ENCODE results near the gene FARP2.

DNA sequence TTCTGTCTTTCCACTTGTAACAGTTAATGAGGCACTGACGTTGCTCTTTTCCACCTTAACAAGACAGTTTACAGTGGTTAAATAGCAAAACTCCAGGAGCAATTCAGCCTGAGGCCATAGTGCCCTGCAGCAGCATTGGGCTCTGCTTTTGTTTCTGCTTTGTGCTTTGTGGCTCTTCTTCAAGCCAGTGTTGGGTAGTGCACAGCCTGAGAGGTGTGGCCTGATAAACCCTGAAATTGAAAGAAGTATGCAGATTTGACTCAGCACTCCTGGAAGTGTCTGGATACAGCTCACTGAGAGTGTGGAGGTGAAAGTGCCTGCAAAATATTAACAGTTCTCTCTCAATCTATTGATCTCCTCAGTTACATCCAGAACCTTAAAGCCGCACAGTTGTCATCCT, 89.3 kb downstream of the FARP2 start:
- no peak for TF ChIP-seq POLR2A (IDR thresholded peaks at IDR 0.05)
- TF ChIP-seq, protein P1, sequence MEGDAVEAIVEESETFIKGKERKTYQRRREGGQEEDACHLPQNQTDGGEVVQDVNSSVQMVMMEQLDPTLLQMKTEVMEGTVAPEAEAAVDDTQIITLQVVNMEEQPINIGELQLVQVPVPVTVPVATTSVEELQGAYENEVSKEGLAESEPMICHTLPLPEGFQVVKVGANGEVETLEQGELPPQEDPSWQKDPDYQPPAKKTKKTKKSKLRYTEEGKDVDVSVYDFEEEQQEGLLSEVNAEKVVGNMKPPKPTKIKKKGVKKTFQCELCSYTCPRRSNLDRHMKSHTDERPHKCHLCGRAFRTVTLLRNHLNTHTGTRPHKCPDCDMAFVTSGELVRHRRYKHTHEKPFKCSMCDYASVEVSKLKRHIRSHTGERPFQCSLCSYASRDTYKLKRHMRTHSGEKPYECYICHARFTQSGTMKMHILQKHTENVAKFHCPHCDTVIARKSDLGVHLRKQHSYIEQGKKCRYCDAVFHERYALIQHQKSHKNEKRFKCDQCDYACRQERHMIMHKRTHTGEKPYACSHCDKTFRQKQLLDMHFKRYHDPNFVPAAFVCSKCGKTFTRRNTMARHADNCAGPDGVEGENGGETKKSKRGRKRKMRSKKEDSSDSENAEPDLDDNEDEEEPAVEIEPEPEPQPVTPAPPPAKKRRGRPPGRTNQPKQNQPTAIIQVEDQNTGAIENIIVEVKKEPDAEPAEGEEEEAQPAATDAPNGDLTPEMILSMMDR (IDR thresholded peaks at IDR 0.05): no peak

Measured in lower leg skin (tissue), 3 donors.